IMR-90 (cell line): Measurements from ENCODE around the gene PRPS1.

Source experiments
- CEBPB ChIP-seq: IDR thresholded peaks from 2 replicates; pipeline ENCODE4 v1.6.1; 2012; ENCODE audit warnings: low read depth, low read length, improper control_type of control experiment
- MXI1 ChIP-seq: IDR thresholded peaks from 2 replicates; pipeline ENCODE4 v1.6.1; 2012; ENCODE audit warnings: low read depth, mild to moderate bottlenecking, low read length, moderate library complexity, borderline replicate concordance
- NFE2L2 ChIP-seq: fragments of 150-350 bp; IDR thresholded peaks from 2 replicates; pipeline ENCODE4 v1.6.1; 2016; ENCODE audit warnings: low read depth, mild to moderate bottlenecking, low read length
- POLR2A ChIP-seq: IDR thresholded peaks from 2 replicates; pipeline ENCODE4 v1.6.1; 2012; ENCODE audit warnings: mild to moderate bottlenecking, low read depth, low read length
- RAD21 ChIP-seq: IDR thresholded peaks from 2 replicates; pipeline ENCODE4 v1.6.1; 2012; ENCODE audit warnings: low read length, improper control_type of control experiment
- RFX5 ChIP-seq: IDR thresholded peaks from 2 replicates; pipeline ENCODE4 v1.8.0; 2012; ENCODE audit warnings: low read depth, mild to moderate bottlenecking, low read length, moderate library complexity
- TF ChIP-seq, protein P1 (sequence below): conservative IDR thresholded peaks from 2 replicates; pipeline ENCODE4 v1.5.1; 2012; ENCODE audit warnings: mild to moderate bottlenecking, low read depth, low read length, improper control_type of control experiment
- TF ChIP-seq, protein P2 (sequence below): fragments of 150-350 bp; IDR thresholded peaks from 2 replicates; pipeline ENCODE4 v1.6.1; 2016; ENCODE audit warnings: low read depth, mild to moderate bottlenecking, low read length, moderate library complexity, borderline replicate concordance

DNA sequence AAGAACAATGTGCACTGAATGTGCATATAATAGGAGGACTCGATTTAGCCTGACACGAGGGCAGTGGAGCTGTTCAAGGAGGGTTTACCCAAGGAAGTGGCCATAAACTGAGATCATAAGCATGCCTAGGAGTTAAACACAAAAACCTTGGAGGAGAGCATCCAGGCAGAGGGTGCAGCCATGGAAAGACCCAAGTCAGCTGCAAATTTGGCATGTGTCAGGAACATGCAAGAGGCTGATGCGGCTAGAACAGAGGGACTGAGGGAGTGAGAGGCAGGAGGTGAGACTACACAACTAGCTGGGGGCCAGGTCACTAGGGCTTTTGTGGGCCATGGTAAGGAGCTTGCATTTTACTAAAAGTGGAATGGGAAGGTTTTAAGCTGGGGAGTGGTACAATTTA, 55.6 kb downstream of the PRPS1 start:
- TF ChIP-seq, protein P1, sequence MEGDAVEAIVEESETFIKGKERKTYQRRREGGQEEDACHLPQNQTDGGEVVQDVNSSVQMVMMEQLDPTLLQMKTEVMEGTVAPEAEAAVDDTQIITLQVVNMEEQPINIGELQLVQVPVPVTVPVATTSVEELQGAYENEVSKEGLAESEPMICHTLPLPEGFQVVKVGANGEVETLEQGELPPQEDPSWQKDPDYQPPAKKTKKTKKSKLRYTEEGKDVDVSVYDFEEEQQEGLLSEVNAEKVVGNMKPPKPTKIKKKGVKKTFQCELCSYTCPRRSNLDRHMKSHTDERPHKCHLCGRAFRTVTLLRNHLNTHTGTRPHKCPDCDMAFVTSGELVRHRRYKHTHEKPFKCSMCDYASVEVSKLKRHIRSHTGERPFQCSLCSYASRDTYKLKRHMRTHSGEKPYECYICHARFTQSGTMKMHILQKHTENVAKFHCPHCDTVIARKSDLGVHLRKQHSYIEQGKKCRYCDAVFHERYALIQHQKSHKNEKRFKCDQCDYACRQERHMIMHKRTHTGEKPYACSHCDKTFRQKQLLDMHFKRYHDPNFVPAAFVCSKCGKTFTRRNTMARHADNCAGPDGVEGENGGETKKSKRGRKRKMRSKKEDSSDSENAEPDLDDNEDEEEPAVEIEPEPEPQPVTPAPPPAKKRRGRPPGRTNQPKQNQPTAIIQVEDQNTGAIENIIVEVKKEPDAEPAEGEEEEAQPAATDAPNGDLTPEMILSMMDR = no peak
- TF ChIP-seq, protein P2, sequence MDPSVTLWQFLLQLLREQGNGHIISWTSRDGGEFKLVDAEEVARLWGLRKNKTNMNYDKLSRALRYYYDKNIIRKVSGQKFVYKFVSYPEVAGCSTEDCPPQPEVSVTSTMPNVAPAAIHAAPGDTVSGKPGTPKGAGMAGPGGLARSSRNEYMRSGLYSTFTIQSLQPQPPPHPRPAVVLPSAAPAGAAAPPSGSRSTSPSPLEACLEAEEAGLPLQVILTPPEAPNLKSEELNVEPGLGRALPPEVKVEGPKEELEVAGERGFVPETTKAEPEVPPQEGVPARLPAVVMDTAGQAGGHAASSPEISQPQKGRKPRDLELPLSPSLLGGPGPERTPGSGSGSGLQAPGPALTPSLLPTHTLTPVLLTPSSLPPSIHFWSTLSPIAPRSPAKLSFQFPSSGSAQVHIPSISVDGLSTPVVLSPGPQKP = no peak
- TF ChIP-seq RFX5 (no peak), RAD21 (no peak), NFE2L2 (no peak), CEBPB (no peak), POLR2A (no peak), MXI1 (no peak)
